CD4-positive, alpha-beta T cell treated with Interleukin-15 for 4 hours (primary cell): Measurements from ENCODE around the gene LGALSL.

Source experiments
- DNase-seq: peaks from one replicate; pipeline ENCODE4 v3.0.0-alpha.2; 2020; ENCODE audit warnings: low spot score

LGALSL gene

DNA sequence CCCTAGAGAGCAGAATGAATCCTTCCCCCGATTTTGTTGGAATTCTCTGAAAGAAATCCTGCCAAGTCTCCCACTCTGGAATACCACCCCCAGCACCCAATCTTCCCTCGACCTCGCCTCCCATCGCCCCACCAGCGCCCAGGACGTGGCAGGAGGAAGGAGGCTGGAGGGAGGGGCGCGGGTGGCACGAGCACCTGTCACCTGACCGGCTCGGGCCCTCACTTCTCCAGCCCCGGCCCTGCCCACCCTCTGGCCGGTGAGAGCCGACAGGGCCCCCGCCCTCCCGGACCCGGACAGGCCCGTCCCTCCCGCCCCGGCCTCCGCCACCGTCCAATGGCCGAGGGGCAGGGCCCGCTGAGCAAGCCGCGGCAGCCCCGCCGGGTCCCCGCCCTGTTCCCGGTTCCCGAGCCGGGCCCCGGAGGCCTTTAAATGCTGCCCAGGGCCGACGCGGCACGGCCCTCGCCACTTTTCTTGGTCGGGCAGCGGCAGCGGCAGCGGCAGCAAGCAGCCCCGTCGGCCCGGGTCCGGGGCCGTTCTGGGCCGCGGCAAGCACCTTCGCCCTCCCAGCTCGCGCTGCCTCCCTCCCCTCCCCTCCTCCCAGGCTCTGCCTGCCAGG lies at the start of gene LGALSL:
Gene LGALSL (plus strand): TSS at position 393 of the 616 bp plus-strand sequence. CDS start 384 bp downstream, outside the sequence.
- DNase-seq = no peak

DNA sequence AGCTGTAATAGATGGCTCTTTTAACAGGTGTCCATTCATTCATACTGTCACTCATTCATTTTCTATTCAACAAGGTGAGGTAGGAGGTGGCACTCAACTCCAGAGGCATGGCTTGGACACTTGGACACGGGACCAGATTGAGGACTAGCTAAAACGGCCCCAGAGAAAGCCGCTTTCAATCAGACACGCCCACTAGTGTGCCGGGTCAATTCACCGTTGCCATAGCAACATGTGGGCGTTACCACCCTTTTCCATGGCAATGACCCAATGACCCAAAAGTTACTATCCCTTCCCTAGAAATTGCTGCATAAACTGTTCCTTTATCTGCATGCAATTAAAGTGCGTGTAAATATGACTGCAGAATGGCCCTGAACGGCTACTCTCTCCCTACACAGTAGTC lies 49.2 kb upstream of the LGALSL start:
- no peak for DNase-seq

DNA sequence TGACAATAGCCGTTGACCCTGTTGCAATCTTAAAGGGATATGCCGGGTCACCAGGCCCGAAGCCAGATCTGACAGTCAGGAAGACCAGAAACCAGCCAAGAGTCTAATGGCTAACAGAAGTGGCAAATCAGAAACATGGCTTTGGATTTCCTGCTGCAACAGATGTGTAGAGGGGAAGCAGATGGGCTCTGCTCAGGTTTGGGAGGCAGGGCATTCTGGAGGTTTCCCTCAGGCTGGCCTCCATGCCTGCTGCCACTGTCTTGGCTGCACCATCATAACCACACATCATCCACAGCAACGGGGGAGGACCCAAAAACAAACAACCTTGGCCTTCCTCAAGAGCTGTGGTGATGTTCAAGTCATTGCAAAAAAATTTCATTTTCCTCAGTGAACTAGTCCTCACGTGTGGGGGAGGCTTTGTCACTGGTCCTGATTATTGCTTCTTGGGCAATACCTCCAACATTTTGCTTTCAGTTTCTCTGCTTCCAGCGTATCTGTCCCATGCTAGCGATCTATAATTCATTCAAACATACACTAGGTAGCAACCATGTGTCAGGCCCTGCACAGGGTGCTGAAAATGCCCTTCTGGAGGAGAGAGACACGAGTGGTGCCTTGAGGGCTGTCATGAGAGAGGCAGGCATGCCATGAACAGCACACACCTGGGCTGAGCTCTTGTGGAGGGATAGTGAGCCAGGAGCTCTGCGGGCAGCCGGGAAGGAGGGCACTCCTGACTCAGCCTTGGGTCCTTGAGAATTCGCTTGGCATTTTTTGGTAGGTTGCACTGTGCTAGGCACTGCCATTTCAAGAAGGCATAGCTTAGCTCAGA lies 48.2 kb upstream of the LGALSL start:
- DNase-seq = no peak

DNA sequence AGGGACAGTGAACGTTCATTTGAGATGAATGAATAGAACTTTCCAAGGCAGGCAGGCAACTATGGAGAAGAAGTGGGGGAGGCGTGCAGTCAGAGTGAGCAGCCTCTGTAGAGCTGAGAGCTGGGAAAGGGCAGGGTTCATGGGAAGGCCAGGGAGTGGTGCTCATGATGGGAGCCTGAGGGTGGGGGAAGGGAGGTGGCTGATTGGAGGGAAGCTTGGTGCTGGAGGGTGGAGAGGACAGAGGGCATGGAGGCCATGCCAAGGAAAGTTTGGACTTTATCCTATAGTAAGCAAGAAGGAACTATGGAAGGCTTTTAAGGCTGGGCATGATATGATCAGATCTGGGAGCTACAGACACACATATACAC lies 47.6 kb upstream of the LGALSL start:
- DNase-seq = no peak

DNA sequence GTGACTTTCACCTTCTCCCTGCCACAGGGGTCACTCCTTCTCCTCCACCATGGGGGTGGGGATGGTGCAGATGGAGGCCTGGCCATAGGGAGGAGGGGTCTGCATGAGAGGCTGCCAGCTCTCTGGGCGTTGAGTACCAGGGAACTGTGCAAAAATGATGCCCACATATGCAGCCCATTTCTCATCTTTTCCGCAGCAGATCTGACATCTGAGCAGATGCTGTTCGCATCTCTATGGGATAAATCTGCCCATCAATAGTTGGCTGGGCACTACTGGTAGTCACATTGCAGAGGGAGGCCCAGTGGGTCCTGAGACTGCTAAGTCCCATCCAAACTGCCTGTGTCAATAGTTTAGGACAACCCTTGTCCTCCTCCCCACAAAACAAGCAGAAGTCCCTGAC lies 45.9 kb upstream of the LGALSL start:
- no peak for DNase-seq

DNA sequence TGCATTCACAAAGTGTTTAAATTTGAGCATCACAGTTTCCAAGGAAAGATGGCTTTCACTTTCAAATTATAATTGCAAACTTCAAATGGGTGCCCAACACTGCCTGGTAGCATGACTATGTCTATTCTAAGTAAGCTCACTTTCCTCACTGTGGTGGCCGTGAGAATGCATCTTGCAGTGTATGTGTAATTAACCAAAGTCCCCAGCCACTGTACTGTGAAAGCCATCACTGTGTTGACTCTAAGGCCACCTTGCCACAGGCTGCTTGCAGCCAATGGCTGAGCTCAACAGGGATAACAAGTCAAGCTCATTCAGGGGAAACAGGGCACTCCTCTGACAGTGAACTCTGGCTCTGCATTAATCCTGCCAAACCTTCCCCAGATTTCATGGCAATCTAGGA lies 43.3 kb upstream of the LGALSL start:
- no peak for DNase-seq

DNA sequence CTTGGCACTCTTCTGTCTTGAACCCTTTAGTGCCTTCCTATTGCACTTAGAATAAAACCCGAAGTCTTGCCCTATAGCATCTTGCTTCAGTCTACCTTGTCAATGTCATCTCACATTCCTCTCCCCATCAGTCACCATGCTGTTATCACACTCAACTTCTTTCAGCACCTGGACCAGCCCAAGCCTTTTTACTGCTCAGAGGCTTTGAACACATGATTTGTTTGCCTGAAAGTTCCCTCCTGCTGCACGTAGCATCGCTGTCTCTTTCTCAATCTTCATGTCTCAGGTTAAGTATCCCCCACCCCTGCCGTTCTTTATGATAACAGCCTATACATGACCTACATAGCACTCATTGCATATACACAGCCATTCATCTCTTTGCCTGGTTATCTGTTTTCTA lies 41.3 kb upstream of the LGALSL start:
- DNase-seq = no peak

DNA sequence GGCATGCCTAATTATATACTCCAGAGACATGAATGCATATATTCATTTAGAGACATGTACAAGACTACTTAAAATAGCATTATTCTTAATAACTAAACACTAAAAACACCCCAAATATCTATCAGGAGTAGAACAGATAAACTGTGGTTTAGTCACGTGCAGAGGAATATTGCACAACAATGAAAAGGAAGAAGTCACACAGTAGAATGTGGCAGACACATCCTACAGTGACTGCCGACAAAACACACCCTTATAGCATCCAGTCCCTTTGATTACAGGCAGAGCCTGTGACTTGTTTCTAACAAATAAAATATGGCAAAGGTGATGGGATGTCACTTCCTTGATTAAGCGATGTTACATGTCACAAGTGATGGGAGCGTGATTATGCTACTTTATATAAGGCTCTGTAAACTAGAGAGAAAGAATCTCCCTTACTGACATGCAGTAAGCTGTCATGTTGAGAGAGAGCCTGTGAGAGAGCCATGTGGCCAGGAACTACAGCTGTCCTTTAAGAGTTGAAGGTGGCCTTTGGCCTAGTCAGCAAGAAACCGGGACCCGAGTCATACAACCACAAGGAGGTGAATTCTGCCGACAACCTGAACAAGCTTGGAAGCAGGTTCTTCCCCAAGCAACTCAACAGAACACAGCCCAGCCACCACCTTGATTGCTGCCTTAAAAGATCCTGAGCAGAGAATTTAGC lies 39.1 kb upstream of the LGALSL start:
- DNase-seq = no peak

DNA sequence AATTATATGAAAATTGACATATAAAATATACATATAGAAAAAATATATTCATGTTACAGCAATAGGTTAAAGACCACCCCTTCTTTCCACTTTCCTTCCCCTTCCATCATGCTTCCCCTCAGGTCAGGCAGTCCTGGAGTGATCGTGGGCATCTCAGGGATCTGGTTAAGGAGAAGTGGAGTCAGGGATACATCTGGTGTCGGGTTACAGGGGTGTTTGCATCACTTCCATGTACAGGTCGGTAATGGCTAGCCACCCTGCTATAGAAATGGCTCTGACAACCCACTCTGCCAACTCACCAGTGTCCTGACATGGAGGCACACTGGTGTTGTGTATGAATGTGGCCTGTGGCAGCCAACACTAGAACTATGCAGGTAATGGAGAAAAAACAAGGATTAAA lies 36.3 kb upstream of the LGALSL start:
- DNase-seq = no peak

DNA sequence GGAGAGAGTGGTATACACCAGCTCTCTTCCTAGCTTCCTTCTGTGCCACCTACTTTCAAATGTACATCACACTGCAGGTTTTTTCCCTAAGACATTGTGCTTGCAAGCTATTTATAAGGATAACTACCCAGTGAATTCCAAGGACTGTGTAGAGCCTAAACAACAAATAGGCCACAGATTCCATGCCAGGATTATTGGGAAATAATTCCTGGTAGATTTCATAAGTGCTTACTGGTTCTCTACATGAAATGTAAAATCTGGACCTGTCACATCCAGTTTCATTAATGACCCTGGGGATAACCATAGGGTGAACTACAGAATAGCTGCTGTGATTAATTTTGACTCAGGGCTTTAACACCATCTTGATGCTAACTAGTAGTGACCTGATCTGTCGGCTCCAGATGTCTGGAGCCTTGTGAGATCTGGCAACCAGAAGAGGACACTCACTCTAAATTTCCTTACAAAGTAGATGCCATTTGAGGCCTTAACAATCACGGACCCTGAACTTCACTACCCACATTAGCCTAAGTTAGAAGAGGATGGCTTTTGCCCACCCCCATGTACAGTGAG lies 34.3 kb upstream of the LGALSL start:
- no peak for DNase-seq

DNA sequence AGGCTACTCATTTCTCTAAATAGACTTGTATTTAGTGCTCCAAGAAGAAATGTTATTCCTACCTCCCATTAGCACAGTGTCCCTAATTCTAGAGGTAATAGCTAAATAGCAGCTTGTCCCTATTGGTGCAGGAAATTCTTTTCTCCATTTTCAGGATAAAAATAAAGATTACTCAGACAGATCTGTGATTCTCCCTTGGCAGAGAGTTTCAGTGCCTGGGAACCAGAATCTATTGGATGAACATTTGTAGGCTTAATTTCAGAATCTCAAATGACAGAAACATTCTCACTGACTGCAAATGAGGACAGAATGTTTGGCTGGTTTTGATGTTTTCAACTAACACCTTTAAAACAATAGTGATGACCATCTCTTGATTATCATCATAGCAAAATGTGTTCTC lies 33.3 kb upstream of the LGALSL start:
- no peak for DNase-seq

DNA sequence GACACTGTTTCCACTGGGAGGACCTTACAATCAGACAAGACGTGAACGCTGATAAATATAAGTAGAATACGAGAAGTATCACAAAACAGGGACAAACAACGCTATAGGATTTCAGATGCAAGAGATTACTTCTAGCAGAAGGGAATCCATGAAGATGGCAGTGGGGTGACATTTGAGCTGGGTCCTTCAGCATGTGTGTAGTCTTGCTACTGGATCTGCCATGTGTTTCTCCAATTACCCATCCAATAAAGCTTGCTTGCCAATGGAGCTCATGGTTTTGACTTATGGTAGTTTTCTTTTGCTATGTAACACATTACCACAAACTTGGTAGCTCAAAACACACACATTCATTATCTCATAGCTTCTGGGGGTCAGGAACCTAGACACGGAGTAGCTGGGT lies 32.8 kb upstream of the LGALSL start:
- no peak for DNase-seq

DNA sequence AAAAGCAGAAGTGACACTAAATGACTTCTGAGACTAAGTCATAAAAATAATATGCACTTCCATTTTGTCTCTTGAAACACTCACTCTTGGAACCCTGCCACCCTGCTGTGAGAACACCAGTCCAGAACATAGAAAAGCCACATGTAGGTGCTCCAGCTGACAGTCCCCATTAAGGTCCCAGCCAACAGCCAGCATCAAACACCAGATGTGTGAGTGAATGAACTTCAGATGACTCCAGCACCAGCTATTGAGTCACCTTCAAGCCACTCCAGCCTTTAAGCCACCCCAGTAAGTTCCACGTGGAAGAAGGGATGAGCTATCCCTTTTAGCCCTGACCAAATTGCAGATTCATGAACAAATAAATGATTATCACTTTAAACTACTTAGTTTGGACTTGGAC lies 31.5 kb upstream of the LGALSL start:
- DNase-seq = no peak

DNA sequence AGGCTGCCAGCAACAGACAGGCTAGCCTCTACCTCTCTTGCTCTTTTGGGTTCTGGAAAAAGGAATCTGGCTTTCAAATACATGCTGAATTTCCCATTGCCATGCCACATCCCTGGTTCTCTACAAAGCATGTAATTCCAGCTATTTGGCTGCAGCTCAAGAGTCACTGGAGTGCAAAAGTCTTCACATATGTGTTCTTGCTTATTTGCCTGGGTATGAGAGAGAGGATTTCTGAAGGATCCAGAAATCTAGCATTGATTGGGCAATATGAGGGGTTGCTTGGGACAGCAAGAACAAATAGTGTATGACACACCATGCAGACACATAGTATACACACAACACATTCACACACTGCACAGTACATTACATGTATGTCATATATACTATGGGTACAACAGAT lies 30.7 kb upstream of the LGALSL start:
- no peak for DNase-seq

DNA sequence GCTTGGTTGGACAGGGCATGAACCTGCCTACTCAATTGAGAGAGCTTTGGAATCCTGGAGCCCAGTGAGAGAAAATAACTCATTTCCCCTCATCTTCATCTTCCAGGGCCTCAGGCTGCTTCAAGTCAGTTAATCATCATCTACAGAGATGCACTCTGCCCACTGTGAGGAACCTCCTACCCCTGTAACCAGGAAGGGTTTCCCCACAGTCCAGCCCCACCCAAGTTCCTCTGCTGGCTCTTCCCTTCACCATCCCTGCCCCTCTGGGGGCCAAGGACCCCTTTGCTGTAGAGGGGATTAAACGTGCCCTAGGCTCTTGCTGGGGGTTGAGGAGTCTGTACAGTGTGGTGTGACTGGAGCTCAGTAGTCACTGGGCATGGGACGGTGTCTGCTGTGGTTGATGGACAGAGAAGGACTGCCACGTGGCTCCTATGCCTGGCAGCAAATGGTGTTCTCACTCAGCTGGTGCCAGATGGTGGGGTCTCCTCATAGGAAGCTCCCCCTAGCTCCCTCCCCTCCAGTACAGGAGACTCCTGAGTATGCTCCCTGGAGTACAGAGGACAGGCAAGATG lies 29.5 kb upstream of the LGALSL start:
- no peak for DNase-seq

DNA sequence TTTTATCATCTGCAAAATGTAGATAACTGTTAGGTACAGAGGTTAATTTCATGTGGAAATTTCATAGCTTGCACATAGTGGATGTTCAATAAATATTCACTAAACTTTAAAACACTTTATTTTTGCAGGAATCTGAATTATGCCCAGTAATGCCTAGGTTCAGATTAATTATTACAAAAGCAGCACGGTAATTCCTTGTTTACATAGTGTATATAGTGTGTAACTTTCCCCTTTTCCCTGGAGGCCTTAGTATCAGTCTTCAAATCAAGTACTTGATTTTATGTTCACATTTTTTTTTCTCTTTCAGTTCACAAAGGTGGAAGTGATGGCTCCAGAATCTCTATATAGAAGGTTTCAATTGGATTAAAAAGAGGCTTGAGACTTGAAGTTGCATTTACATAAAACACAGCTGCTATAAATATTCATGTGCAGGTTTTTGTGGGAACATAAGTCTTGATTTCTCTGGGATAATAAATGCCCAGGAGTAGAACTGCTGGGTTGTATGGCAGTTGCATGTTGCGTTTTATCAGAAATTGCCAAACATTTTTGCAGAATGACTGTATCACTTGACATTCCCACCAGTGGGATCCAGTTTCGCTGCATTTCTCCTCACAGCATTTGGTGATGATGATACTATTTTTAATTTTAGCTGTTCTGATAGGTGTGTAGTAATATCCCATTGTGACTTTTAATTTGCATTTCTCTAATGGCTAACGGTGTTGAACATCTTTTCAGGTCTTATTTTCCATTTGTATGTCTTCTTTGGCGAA lies 27.6 kb upstream of the LGALSL start:
- DNase-seq = no peak

DNA sequence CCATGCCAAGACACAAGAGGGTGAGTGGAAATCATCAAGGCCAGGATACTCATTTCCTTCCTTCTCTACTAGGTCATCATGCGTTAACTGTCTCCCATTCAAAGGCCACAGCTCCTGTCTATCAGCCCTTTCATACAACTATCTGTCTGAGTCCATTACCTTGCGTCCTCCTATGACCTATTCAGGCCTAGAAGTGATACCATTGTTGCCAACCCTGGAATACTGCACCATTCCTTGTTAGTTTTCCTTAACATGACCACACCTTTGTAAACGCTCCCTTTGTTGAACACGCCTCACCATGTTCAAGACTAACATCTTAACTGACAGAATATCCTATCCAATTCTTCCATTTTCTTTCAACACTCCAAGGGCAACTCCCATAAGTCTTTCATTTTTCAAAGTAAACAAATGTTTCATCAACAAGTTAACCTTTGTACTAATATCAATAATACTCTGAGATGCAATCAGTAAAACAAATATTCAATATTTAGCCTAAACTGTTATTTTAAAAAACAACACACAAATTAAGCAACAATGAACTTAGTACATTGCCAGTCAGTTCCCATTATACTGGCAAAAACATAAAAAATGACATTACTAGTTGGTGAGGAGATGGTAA lies 19.8 kb upstream of the LGALSL start:
- DNase-seq = no peak

DNA sequence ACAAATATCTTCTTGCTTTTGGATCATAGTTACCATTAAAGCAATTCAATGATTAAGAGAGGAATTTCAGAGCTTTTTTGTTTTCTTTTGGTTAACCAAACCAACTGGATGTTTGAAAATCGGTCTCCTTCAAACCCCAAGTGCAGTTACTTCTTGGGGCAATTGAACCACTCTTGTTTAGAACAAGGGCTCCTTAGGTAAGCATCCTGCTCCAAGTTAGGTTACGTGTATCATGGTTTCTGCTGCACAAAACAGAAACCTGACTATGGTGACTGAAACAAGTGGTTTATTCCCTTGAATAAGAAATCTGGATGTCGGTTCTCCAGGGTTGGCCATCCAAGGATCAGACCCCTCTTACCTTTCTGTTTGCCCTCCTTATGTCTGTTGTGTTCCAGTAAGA lies 16.1 kb upstream of the LGALSL start:
- no peak for DNase-seq

DNA sequence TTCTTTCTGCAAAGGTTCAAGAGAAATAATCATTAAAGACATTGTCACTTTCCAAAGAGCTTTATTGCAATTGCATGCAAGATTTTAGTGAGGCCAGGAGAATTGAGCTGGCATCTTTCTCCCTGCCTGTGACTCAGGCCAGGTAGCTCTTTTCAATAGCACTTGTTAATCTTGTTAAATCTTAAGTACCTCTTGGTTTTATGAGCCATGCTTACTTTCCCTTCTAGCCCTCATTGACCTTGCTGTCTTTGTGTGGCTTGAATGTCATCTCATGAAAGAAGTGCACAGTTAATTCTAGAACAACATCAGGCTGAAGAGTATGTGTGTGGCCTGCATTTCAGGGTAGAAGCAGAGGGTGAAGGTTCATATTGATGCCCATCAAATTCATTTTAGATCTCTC lies 14.8 kb upstream of the LGALSL start:
- DNase-seq = no peak

DNA sequence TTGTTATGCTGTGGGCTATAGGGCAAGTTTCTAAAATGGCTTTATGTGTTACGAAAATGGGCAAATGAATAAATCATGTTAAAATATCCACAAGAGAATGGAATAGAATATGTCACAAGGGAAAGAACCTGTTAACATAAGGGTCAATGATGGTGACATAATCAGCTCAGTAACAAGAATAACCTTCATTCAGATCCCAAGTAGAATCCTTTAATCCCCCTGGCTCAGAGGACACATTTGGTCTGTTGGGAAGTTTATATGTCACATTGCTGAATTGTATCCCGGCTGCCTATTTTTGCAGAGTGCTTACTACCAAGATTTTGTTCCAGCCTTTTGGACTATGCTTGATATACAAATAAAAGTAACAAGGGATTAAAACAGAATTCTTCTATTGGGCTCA lies 13.1 kb upstream of the LGALSL start:
- DNase-seq = no peak

DNA sequence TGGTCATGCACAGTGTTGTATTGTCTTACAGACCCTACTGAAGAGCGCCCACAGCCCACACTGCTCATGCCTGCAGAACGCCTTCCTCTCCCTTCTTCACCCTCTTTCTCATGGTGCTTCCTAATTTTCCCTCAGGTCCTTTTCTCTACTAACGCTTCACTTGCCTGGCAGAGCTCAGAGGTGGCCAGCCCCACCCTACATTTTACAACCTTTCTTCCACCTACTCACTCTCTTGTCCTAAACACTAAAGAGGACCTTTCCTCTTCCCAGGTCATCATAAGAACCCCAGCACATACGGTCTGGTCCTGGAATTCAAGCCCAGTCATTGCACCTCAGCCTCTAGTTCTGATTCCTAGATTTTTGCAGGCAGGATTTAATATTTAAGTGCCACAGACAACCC lies 11.7 kb upstream of the LGALSL start:
- DNase-seq = no peak
